ENCODE measurements around the gene NEURL1B.

GRCh38 chr5:172648013-172648381 is 6.9 kb downstream of the NEURL1B start:
- no peak for TF ChIP-seq EZH2 (IDR thresholded peaks at IDR 0.05; ENCODE audit: insufficient read depth, low read length)
- TF ChIP-seq CTCF (IDR thresholded peaks at IDR 0.05; ENCODE audit: insufficient read depth, low read depth, low read length) = no peak
